SK-N-DZ (cell line): ENCODE results near the gene AQP6.

Experiments used
- DNase-seq: peaks from one replicate; pipeline ENCODE4 v3.0.0-alpha.2; 2015; ENCODE audit warnings: low spot score

The AQP6 gene

DNA sequence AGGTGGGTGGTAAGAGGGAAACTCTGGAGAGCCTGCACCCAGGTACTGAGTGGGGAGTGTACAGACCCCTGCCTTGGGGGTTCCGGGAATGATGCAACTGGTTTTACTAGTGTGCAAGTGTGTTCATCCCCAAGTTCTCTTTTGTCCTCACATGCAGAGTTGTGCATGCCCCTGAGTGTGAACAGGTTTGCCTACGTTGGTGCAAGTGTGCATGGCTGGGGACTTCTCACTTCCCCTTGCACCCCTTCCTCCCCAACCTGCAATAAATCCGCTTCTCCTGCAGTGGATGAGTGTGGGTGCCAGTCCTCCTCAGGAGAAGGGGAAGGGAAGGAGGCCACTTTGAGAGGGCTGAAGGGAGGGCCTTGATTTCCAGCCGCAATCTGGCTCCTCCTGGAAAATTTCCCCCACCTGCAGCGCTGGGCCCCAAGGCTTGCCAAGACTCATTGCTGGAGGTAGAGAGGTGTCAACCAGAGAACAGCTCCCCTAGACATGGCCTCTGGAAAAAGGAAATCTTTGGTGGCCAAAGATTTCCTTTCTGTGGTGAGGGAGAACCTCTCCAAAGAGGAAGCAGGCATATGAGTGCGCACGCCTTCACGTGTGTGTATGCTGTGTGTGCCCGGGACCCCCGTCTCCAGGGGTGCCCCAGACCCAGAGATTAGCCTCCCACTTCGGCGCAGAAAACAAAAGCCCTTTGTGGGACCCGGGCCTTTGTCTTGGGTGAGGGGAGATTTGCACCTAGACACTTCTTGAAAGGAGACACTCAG lies 16.7 kb upstream of the AQP6 start:
- DNase-seq, result no peak

DNA sequence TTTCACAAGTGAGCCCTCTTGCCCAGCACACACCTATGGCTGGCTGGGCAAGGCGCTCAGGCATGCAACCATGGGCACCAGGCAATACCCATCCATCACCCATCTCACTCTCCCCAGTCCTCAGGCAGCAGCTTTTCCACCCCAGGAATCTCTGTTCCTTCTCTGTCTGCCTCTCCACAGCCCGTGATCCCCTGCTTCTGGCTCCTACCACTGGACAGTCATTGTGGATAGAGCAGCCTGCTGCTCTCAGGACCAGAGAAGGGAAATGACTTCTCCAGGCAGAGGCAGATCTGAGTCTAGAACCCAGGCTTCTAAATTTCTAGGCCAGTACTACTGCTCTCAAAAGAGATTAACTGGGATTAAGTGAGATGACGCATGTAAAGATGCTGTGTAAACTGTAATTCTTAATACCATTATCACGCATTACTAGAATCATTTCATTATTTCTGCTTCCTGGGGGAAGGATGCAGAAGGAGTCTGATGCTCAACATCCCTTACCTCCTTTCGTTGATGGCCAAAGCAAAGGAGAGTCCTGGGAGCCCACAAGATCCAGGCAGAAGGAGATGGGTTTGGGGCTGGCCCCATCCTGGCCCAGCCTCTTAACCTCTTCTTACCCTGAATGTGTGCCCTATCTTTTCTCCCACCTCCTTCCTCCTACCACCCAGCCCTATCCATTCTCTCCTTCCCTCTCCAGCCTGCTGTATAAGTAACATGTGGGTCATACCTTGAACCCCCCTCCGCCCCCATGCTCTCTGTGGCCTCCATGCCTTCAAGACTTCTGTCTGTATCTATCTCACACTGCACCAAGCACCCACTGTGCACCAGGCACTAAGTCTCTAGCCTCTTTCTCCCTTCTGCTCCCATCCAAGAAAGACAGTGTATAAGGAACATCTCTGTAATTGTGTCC lies 15.8 kb upstream of the AQP6 start:
- DNase-seq, result no peak

DNA sequence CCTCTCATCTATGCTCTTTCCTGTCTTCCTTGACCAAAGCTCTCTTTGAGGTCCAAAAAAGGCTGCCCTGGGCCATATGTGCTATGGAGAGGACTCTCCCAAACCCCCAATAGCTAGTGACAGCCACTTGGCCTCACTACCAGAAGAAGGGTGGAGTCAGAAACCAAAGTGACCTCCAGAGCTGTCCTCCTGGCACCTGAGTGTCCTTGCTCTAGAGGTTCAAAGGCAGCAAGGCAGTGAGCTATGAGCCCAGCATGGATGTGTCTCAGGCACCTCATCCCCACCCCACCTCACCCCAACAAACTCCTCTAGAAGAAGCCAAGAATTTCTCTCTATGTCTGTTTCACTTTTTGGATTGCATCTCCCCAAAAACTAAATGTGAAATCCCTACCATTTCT lies 15.2 kb upstream of the AQP6 start:
- no peak for DNase-seq

DNA sequence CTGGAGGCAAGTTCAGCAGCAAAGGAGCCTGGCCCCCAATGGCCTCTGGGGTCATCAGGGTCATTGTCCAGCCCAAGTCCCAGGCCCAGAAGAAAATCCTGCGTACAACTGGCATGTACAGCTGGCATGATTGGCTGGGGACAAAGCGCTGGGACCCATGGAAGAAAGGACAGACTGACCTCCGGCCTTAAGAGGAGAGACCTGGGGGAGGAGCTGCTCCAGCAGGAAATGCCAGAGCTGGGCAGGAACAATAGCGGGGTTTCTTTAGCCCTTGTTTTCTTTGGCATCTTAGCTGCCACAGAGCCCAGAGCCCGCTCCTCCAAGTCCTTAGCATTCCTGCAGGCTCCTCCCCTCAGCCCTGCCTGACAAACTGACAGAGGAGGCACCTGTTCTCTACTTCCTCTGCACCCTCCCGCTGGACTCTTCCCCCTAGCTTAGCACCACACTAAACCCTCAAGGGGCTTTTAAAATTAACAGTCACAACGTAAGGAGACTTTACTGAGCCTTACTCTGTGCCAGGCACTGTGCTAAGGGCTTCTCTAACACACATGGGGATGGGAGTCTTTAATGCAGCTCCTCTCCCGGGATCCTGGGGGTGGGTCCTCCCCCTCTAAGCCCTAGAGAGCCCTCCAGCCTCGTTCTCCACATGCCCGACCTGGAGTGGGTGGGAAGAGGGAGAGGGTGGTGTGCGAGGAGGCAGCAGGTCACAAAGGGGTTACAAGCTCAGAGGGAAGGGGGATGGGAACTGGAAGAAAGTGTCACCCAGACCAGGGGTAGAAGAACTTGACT lies 12.9 kb upstream of the AQP6 start:
- no peak for DNase-seq

DNA sequence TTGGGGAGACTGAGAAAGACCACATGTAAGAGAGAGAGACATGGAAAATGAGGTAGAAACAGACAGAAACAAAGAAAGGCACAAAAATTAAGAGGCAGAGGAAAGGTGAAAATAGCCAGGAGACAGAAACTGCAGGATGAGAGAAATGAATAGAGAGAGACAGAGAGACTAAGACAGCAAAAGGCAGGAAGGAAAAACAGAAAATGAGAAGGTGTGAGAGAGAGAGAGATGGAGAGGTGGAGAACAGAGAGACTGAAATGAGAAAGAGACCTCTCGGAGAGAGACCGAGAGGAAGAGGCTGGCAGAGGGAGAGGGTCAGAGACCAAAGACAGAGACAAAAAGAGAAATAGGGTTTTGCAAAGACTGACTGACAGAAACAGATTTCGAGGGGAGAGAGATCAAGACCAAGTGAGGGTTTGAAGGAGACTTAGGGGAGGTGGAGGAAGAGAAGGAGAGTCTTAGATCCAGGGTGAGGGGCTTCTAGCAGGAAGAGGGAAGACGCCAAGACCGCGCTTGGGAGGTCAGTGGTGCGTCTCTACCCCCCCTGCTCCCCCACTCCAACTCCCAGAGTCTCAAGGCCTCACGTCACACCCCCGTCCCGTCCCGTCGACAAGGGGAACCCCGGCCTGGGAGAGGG lies 12.2 kb upstream of the AQP6 start:
- no peak for DNase-seq

DNA sequence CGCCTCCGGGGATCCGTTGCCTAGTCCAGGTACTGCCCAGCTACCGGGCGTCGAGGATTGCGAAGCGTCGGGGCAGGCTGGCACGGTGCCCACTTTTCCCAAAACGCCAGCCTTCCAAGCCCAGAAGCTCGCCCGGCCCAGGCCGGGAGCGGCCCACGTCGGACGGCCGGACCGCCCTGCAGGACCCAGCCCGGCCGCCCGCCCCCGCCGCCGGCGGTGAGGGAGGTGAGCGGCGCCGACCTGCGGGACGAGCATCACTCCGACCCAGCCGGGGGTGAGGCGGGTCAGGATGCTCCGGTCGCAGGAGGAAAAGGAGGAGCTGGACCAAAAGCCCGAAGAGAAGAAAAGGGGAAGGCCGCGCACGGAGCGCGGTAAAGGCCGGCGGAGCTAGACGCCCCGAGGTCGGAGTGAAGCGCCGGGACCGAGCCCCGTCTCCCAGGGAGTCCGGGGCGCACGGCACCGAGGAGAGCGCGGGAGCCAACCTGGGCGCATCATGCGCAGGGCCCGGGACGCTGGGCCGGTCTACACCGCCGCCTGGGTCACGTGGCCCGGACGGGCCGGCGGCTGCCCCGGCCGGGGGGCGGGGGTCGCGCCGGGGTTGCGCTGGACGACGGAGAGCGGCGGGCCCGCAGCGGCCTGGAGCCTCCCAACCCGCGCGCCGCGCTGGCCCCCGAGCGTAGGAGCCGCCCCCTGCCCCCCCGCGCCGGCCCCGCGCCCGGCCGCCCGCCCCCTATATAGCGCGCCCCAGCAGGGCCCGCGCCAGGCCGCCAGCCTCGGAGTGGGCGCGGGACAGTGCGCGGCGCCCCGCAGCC lies 11.4 kb upstream of the AQP6 start, which contains the start of gene AQP5:
AQP5 (plus strand) TSS at position 762 of the 812 bp plus-strand sequence. CDS start 146 bp downstream, outside the sequence.
- DNase-seq, result no peak

DNA sequence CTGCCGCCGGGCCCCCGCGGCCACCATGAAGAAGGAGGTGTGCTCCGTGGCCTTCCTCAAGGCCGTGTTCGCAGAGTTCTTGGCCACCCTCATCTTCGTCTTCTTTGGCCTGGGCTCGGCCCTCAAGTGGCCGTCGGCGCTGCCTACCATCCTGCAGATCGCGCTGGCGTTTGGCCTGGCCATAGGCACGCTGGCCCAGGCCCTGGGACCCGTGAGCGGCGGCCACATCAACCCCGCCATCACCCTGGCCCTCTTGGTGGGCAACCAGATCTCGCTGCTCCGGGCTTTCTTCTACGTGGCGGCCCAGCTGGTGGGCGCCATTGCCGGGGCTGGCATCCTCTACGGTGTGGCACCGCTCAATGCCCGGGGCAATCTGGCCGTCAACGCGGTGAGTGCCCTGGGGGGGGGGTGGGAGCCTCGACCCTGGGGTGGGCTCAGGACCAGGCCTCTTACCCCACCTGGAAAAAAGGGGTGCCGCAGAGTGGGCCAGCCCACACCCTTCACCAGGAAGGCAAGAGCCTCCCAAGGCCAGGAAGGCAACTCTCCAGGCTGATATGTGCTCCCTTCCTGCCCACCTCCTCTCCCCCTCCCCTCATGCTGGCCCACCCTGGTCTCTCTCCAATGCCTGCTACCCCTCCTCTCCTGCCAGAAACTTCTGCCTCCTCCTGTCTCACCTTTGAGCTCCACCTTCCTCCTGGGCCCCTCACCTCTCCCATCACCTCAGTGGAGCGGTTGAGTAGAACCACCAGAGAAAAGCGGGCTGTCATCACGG lies 10.6 kb upstream of the AQP6 start:
- no peak for DNase-seq

DNA sequence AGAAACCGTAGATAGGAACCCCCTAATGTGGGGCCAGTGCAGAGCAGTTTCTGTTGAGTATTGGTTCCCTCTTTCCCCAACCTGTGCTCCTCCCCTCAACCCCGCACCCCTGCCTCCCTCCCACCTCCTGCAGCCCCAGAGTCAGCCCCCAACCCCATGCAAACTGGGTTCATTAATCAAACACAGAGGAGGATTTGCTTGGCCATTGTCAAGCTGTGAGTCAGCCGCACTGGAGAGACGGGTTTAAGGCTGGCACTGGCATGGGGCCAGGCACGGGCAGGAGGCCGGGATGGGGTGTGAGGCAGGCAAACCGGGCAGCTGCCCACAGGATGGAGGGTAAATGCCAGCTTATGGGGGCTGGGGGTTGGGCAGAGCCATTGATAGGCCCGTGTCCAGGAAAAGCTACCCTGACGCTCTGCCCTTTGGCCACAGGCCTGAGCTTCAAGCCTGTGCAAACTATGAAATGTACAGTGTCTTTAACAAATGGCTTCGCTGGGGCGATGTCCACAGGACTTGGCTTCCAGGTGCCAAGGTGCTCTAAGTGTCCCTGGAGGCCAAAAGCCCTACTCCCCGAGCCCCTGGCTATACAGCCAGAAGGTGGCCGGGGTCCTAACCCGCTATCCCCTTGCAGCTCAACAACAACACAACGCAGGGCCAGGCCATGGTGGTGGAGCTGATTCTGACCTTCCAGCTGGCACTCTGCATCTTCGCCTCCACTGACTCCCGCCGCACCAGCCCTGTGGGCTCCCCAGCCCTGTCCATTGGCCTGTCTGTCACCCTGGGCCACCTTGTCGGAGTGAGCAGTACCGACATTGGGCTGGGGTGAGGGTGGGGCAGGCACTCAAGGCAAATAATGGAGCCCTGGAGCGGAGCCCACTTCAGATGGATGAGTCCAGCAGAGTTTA lies 9.6 kb upstream of the AQP6 start:
- DNase-seq, result no peak

DNA sequence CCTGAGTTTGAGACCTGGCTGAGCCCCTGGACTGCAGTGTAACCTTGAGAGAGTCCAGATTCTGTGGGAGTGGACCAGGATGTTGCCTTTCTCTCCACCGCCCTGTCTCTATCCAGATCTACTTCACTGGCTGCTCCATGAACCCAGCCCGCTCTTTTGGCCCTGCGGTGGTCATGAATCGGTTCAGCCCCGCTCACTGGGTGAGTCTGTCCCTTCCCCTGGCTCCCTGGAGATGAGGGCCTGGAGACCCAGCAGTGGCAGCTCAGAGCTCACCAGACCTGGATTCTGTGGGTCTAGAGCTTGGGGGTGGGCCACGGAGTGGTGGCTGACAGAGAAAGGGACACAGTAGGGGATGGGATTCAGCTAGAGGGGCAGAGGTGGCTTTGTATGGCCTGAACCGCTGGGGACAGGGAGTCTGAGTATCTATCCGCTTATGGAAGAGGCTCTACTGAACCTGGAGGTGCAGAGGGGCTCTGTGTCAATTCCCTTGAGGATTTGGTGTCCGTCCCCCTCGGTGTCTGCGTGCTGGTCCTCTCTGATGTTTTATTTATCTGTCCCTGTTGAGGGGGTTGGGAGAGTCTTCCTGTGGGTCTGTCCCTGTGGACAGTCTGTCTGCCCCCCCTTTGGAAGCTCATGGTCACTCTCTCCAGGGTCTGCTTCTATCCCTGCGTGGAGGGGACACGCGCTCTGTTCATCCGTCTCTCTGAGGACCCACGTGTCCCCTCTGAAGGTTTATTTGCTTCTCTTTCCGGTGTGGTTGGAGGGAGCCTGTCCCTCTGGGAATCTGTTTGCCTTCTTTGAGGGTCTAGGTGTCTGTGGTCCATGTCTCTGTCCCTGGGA lies 8.6 kb upstream of the AQP6 start:
- no peak for DNase-seq

DNA sequence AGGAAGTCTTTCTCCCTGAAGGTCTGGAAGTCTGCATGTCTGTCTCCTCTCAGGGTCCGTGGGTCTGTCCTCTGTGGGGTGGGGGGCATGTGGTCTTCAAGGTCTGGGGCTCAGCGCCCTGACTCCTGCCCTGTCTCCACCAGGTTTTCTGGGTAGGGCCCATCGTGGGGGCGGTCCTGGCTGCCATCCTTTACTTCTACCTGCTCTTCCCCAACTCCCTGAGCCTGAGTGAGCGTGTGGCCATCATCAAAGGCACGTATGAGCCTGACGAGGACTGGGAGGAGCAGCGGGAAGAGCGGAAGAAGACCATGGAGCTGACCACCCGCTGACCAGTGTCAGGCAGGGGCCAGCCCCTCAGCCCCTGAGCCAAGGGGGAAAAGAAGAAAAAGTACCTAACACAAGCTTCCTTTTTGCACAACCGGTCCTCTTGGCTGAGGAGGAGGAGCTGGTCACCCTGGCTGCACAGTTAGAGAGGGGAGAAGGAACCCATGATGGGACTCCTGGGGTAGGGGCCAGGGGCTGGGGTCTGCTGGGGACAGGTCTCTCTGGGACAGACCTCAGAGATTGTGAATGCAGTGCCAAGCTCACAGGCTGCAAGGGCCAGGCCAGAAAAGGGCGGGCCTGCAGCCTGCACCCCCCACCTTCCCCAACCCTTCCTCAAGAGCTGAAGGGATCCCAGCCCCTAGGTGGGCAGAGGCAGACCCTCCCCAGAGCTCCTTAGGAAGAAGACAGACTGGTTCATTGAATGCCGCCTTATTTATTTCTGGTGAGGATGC lies 7.7 kb upstream of the AQP6 start:
- DNase-seq, result no peak

DNA sequence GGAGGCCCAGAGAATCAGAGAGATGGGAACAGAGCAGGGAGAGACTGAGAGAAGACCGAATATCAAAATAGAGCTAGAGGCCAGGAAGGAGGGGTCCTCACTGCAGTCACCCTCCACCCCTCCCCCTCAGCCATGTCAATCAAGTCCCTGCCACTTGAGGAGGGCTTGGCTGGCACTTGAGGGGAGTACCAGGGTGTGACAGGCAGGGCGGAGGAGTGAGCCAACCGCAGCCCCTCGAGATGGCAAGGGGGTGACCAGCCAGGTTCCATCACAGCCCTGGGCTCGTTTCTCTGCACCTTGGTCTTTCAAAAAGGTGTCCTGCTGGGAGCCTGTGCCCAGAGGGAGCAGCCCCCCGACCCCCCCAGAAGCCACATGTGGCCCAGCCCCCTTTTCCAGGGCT lies 6.9 kb upstream of the AQP6 start:
- DNase-seq, result no peak

DNA sequence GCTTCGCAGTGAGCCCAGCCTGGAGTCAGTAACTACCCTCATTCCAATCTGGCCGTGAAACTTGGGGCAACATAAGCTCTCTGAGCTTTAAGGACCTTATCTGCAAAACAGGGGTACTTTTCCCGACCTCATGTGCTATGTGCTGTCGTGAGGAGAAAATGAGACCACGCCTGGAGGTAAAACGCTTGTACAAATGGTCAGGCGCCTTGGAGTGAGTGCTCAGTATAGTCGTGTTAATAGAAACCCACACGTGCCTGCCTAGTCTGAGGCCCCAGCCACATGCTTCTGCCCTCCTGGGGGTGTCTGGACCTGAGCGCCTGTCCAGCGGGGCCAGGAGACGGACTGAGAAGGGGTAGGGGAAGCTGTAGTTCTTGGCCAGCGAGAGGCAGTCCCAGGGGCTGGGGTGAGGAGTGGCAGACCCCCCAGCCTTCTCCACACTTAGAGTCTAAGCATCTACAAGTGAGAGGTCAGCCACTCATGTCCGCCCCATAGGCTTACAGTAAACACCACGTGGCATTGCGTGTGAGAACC lies 6.2 kb upstream of the AQP6 start:
- DNase-seq, result no peak

DNA sequence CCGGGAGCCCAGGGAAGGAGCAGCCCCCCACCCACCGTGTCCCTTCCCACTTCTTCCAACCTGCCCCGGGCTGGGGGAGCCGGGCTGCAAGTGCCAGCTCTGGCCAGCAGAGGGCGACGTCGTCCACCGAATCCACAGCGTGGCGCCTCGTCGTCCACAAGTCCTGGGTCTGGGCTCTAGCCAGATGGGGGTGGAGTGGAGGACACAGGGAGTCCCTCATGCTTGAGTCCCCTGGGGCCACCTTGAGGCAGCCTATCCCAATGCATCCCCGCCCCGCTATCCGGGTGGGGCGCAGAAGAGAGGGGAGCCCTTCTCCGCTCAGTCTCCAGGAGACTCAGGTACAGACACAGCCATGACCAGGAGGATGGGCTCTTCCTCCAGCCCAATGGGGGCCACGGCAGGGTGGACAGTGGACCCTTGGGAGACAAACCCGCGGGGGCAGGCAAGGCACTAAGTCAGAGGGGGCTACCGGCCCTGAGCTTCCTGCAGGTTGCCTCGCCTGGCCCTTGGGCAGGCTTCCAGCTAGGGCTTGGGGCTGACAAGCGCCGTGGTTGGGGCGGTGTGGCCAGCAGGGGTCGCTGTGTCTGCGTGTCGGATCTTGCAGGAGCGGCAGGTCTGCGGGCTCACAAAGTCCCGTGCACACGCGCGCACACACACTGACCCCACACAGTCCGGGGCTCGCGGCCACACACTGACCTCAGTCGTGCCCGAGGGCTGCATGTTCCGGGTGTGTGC lies 5.5 kb upstream of the AQP6 start:
- peak; percentile 88 for DNase-seq

DNA sequence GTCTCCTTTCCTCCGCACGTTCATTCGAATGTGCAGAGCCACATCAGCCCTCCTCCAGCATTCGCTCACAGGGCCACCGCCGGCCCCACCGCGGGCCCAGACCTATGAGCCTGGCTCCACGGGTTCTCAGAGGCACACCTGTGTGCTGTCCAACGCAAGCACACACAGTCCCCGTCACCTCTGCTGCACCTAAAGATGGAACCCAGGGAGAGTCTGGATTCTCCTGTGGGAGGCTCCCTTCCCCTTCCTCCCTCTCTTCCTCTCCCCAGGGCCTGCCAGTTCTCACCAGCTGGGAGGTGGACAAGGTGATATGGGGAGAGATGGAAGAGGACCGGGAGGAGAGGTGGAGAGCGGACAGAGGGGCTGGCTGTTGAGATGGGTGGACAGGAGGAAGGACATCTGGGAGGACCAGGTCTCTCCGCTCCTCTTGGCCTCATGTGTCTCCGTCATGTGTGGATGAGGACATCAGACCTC lies 4.9 kb upstream of the AQP6 start:
- DNase-seq, result no peak

DNA sequence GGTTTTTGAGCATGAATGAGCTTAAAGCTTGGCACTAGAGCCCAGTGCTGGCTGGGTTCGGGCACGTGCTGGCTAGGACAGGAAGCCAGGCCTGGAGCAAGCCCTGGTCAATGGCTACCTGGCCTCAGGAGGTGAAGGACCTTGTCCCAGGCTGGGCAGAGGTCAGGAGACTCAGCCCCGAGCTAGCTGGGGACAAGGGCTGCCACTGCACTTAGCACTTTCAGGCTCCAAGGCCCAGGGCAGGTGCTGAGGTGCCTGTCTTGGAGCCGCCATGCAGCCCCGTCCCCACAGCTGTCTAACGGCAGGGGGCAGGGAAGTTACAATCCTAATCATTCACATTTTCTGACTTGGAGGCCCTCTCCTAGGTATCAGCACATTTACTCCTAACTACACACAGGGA lies 4.3 kb upstream of the AQP6 start:
- no peak for DNase-seq

DNA sequence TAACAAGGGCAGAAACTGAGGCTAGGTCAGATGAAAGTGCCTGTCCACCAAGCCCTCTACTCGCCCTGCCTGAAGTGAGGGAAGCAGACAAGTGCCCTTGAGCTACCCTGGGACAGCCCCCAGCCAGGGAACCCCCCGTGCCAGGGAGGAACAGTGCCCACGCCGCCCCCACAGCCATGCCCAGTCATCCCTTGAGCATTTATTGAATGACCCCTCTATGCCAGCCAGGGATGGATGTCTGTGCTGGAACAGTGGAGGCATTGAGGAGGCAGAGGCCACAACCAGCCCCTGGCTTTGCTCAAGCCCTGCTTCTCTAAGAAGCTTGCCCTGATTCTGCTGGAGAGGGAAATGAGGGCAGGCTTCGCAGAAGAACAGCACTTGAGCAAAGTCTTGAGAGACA lies 3.7 kb upstream of the AQP6 start:
- no peak for DNase-seq
